B cell (primary cell): ENCODE data around the gene CAPN5. TPM values are rescaled to one million over a fixed set of nuclear protein-coding genes. Genes with fewer than 3 reads are reported as not detected.
"Not testable (repeated sequence)": the region's sequence is repeated elsewhere in the genome, so short reads cannot be mapped to it uniquely, and the experiment has no call there.

ENCODE experiments used
- ATAC-seq: fragments of 200-7000 bp; cut with Tn5 transposase; one replicate; pipeline ENCODE4 v1.10.0; 2021; ENCODE audit warnings: low read depth, mild to moderate bottlenecking, moderate number of reproducible peaks, moderate library complexity
- CTCF ChIA-PET: fragments of 350-600 bp; sonication (Branson Sonifier 250); formaldehyde crosslinking; loops from one replicate; lab custom pipeline; 2021; ENCODE audit warnings: antibody characterized with exemption, inconsistent platforms; lab: Charles Lee
- POLR2A ChIA-PET: fragments of 350-600 bp; sonication (Branson Sonifier 250); formaldehyde crosslinking; loops from one replicate; lab custom pipeline; 2021; ENCODE audit warnings: antibody characterized with exemption; lab: Charles Lee
- DNase-seq: peaks from one replicate; pipeline ENCODE4 v3.0.0; 2013
- H2AFZ ChIP-seq: 2 replicates; pipeline ENCODE4 v1.6.1; 2012; ENCODE audit warnings: mild to moderate bottlenecking, low read depth, low read length; ENCODE audit not compliant: insufficient read depth, poor library complexity, severe bottlenecking
- H3K27ac ChIP-seq, 2 donors: 1 replicate in 1 of 2; 2 replicates in 1 of 2; pipeline ENCODE4 v1.5.1; 2012 to 2013; ENCODE audit warnings: low read length in 2 of 2, mild to moderate bottlenecking in 2 of 2, moderate library complexity in 1 of 2
- H3K27me3 ChIP-seq, 4 experiments: fragments of 200-600 bp in 1 of 4; sonication (generic) in 1 of 4; replicated peaks in 1 of 4; 1 replicate in 2 of 4; 2 replicates in 2 of 4; pipeline versions ENCODE4 v1.6.1 to v1.7.0; 2013 to 2016; ENCODE audit warnings: low read length in 3 of 4, mild to moderate bottlenecking in 2 of 4, mixed read lengths in 1 of 4, moderate library complexity in 1 of 4; ENCODE audit not compliant: insufficient read depth in 4 of 4, control insufficient read depth in 3 of 4; ENCODE audit errors: control extremely low read depth in 1 of 4
- H3K36me3 ChIP-seq, 2 experiments: replicated peaks in 1 of 2; 1 replicate in 1 of 2; 2 replicates in 1 of 2; pipeline versions ENCODE4 v1.6.1 to v1.7.1; 2013; ENCODE audit warnings: low read length in 1 of 2; ENCODE audit not compliant: insufficient read depth in 2 of 2, control insufficient read depth in 1 of 2; ENCODE audit errors: control extremely low read depth in 1 of 2, extremely low read depth in 1 of 2
- H3K4me1 ChIP-seq, 2 donors: fragments of 200-600 bp in 1 of 2; sonication (generic) in 1 of 2; 1 replicate in 1 of 2; 2 replicates in 1 of 2; pipeline versions ENCODE4 v1.5.1 to v1.6.1; 2013 to 2017; ENCODE audit warnings: low read length in 2 of 2; ENCODE audit not compliant: control insufficient read depth in 2 of 2, insufficient read depth in 2 of 2
- H3K4me2 ChIP-seq: replicated peaks from 2 replicates; pipeline ENCODE3; 2012; ENCODE audit warnings: mild to moderate bottlenecking, low read depth, low read length; ENCODE audit not compliant: poor library complexity, severe bottlenecking
- H3K4me3 ChIP-seq, 5 experiments: fragments of 200-600 bp in 1 of 5; sonication (generic) in 1 of 5; 1 replicate in 3 of 5; 2 replicates in 2 of 5; pipeline versions ENCODE4 v1.5.1 to v1.7.0; 2011 to 2016; ENCODE audit warnings: low read length in 4 of 5, mild to moderate bottlenecking in 4 of 5, low read depth in 2 of 5, control low read depth in 1 of 5, moderate library complexity in 1 of 5; ENCODE audit not compliant: insufficient read depth in 1 of 5; ENCODE audit errors: control extremely low read depth in 1 of 5, extremely low read depth in 1 of 5
- H3K79me2 ChIP-seq: fragments of 200-600 bp; sonication (generic); one replicate; pipeline ENCODE4 v1.6.0; 2016; ENCODE audit warnings: low read length; ENCODE audit not compliant: control insufficient read depth, insufficient read depth
- H3K9ac ChIP-seq: fragments of 200-600 bp; sonication (generic); 2 replicates; pipeline ENCODE4 v1.6.1; 2017; ENCODE audit warnings: mild to moderate bottlenecking, low read length, moderate library complexity
- H3K9me3 ChIP-seq, 3 donors: one replicate each; pipeline versions ENCODE4 v1.6.1 to v1.7.1; 2013; ENCODE audit warnings: low read length in 2 of 3; ENCODE audit not compliant: control insufficient read depth in 2 of 3, insufficient read depth in 1 of 3; ENCODE audit errors: control extremely low read depth in 1 of 3
- H4K20me1 ChIP-seq: 2 replicates; pipeline ENCODE4 v1.6.0; 2012; ENCODE audit warnings: mild to moderate bottlenecking, low read length; ENCODE audit not compliant: insufficient read depth, control insufficient read depth, poor library complexity, severe bottlenecking
- H3K27ac Mint-ChIP-seq: one replicate; pipeline ENCODE4 v1.8.0; 2021; ENCODE audit warnings: mixed read lengths
- H3K27me3 Mint-ChIP-seq: one replicate; pipeline ENCODE4 v1.8.0; 2021; ENCODE audit warnings: mixed read lengths
- H3K4me1 Mint-ChIP-seq: one replicate; pipeline ENCODE4 v1.8.0; 2021; ENCODE audit warnings: mixed read lengths
- H3K4me3 Mint-ChIP-seq: one replicate; pipeline ENCODE4 v1.8.0; 2021; ENCODE audit warnings: mixed read lengths
- H3K9me3 Mint-ChIP-seq: one replicate; pipeline ENCODE4 v1.8.0; 2022; ENCODE audit warnings: mixed read lengths; ENCODE audit not compliant: insufficient read depth
- CTCF ChIP-seq: fragments of 200-600 bp; IDR thresholded peaks from one replicate; pipeline ENCODE4 v1.8.0; 2022; ENCODE audit warnings: antibody characterized with exemption, mild to moderate bottlenecking
- EZH2 ChIP-seq: IDR thresholded peaks from 2 replicates; pipeline ENCODE4 v1.6.1; 2012; ENCODE audit warnings: borderline replicate concordance, low read depth, mild to moderate bottlenecking, moderate library complexity, low read length; ENCODE audit not compliant: insufficient read depth, poor library complexity, severe bottlenecking
- WGBS: methylation state at CpG from one replicate; pipeline ENCODE4 v1.1.5; 2013; ENCODE audit warnings: missing lambda C conversion rate; ENCODE audit not compliant: insufficient coverage; 5-methylcytosine and 5-hydroxymethylcytosine counted together
- intact Hi-C: fragments of 100-400 bp; cut with micrococcal nuclease; formaldehyde crosslinking; loops from one replicate; pipeline ENCODE4 v1.10.0; 2022
- polyA plus RNA-seq: library from polyadenylated mRNA; depleted of rRNA; stranded (reverse); fragments of >200 nt; gene quantifications from 2 replicates; pipeline ENCODE4 v1.2.3, GENCODE V29; 2012
- total RNA-seq, 2 donors: library from RNA; stranded (reverse); fragments of 120-200 nt in 1 of 2; gene quantifications; 1 replicate in 1 of 2; 2 replicates in 1 of 2; pipeline versions ENCODE4 v1.2.3 to v1.2.4, GENCODE V29; 2013 to 2022

Gene CAPN5
- total and polyA plus RNA-seq, 2 donors (not counting 1 experiment from before 2014, with no cell fraction given): 0.74 to 0.78 TPM

DNA sequence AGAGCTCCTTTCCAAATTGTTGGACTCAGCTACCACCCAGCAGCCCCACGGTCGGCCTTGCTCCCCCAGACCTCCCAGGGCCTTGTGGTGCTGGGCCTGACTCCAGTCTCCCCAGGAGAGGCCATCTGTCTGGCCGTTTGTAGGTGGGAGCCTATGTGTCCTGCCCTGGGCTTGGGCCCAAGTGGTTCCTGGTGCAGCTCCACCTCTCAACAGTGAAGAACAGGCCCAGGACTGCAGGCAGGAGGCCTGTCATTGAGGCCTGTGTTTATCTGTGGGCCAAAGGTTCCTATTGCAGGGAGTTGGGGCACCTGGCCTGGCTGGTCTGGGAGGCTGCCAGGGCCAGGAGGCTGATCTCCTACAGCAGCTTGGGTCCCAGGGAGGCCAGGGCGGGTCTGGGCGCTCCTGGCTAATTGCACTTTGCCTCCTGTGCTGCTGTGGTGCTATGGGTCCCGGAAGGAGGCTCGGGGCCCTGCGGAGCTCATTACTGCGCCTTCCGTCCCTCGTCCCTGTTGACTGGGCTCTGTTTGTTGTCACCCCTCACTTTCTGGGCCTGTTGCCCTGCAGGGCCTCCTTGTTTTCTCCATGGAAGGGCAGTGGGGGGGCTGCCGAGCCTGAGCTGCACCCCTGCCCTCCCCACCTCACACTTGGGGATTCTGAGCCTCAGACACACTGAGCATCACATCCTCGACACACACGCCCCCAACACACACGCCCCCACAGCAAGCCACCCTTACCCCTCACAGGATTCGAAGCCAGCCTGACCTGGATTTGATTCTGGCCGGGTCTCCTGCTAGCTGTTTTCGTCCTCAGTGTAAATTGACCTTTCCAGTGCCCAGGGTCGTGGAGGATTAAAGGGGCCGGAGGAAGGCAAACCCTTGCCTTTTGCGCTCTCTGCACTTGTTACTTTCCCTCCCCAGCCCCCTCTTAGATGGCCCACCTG is 29.1 kb downstream of the CAPN5 start:
- ChIA-PET POLR2A (no interaction called here), CTCF (interaction anchor here (0.9 to 1.2 kb wide), 2 partner anchors 30 to 51 kb away, joined by 3 to 4 read pairs; partner anchors contain the start of gene CAPN5)
- Histone ChIP-seq H3K27me3 (no peaks in the 10 kb centered on the region), H3K36me3 (no peaks in the 10 kb centered on the region), H3K9me3 (no peaks in the 10 kb centered on the region), H3K4me2 (no peak overlapping the region), H4K20me1 (no peaks in the 10 kb centered on the region), H3K4me1 (no peaks in the 10 kb centered on the region), H3K79me2 (no peaks in the 10 kb centered on the region), H3K9ac (no peak overlapping the region), H3K4me3 (no peak overlapping the region), H3K27ac (no peak overlapping the region), H2AFZ (no peak overlapping the region)
- no peak overlapping the region for H3K4me3 Mint-ChIP-seq
- no peak for TF ChIP-seq EZH2
- TF ChIP-seq CTCF: no peak
- H3K4me1 Mint-ChIP-seq: no peaks in the 10 kb centered on the region
- WGBS: 91% methylated on average over 21 of the region's 21 CpGs
- no peaks in the 10 kb centered on the region for H3K9me3 Mint-ChIP-seq
- no peaks in the 10 kb centered on the region for H3K27me3 Mint-ChIP-seq
- no peak for ATAC-seq
- intact Hi-C loops: no loop called here
- DNase-seq: no peak
- H3K27ac Mint-ChIP-seq: no peak overlapping the region

- Histone ChIP-seq H3K9me3 (no peaks in the 10 kb centered on the region), H4K20me1 (no peaks in the 10 kb centered on the region), H3K36me3 (no peaks in the 10 kb centered on the region), H3K4me1 (no peaks in the 10 kb centered on the region), H3K4me2 (no peak overlapping the region), H3K27ac (no peak overlapping the region), H3K4me3 (no peak overlapping the region), H3K27me3 (no peaks in the 10 kb centered on the region), H3K9ac (no peak overlapping the region), H3K79me2 (no peaks in the 10 kb centered on the region), H2AFZ (no peak overlapping the region)
- Mint-ChIP-seq H3K27ac (no peak overlapping the region), H3K27me3 (no peaks in the 10 kb centered on the region), H3K9me3 (no peaks in the 10 kb centered on the region), H3K4me3 (no peak overlapping the region), H3K4me1 (no peaks in the 10 kb centered on the region)
- 74% methylated on average over 3 of the region's 8 CpGs for WGBS
- CTCF ChIA-PET: no interaction called here
- intact Hi-C loops: no loop called here
- ATAC-seq (no peak), DNase-seq (no peak)
- POLR2A ChIA-PET: no interaction called here
- TF ChIP-seq EZH2 (no peak), CTCF (no peak)
These were observed 29.8 kb downstream of the CAPN5 start for GRCh38 chr11:77096591-77097019.

DNA sequence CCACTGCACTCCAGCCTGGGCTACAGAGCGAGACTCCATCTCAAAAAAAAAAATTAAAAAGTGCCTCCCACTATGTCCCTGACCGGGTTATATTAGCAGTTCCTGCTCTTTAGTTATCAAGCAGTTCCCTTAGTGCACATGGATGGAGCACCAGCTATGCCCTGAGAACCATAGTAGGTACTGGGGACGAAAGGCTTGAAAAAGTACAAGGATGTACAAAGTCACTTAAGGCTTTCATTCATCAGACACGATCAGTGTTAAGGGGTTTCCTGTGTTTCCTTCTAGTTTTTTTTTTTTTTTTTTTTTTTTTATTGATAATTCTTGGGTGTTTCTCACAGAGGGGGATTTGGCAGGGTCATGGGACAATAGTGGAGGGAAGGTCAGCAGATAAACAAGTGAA is 30.4 kb downstream of the CAPN5 start:
- H4K20me1 ChIP-seq, H3K27ac Mint-ChIP-seq, POLR2A ChIA-PET, H3K4me1 ChIP-seq, H3K4me1 Mint-ChIP-seq, H3K27me3 Mint-ChIP-seq, ATAC-seq, H3K4me3 ChIP-seq, H3K27ac ChIP-seq, H3K4me3 Mint-ChIP-seq, H3K27me3 ChIP-seq, H3K9me3 ChIP-seq, H3K4me2 ChIP-seq, intact Hi-C loops, CTCF ChIA-PET, H3K9ac ChIP-seq, H3K36me3 ChIP-seq, H3K9me3 Mint-ChIP-seq, H2AFZ ChIP-seq, H3K79me2 ChIP-seq, DNase-seq: not testable (repeated sequence)
- 50% methylated on average over 1 of the region's 4 CpGs for WGBS
